Body of pancreas (tissue), 4 donors: ENCODE data around the gene SNRPB2. TPM values are rescaled to one million over a fixed set of nuclear protein-coding genes. Genes with fewer than 3 reads are reported as not detected.

Source experiments
- ATAC-seq: fragments of 150-250 bp; one replicate; pipeline ENCODE4 v1.9.1; 2016
- DNase-seq, 4 donors: peaks; one replicate each; pipeline ENCODE4 v3.0.0-alpha.2; 2019
- H3K27ac ChIP-seq, 4 donors: fragments of 200-600 bp; sonication (generic); 1 replicate in 3 of 4; 2 replicates in 1 of 4; pipeline versions ENCODE4 v1.5.1 to v1.6.1; 2016 to 2019; ENCODE audit warnings: mild to moderate bottlenecking in 1 of 4, mixed read lengths in 1 of 4, moderate library complexity in 1 of 4
- H3K27me3 ChIP-seq, 2 donors: fragments of 200-600 bp; sonication (generic); one replicate each; pipeline ENCODE4 v1.6.0; 2016; ENCODE audit warnings: mild to moderate bottlenecking in 1 of 2
- H3K36me3 ChIP-seq, 2 donors: fragments of 200-600 bp; sonication (generic); replicated peaks in 1 of 2; 2 replicates each; pipeline ENCODE4 v1.5.1; 2016; ENCODE audit warnings: low read depth in 2 of 2; ENCODE audit not compliant: insufficient read depth in 1 of 2
- H3K4me1 ChIP-seq: fragments of 200-600 bp; sonication (generic); one replicate; pipeline ENCODE4 v1.6.0; 2016
- H3K4me3 ChIP-seq, 2 donors: fragments of 200-600 bp; sonication (generic); 1 replicate in 1 of 2; 2 replicates in 1 of 2; pipeline ENCODE4 v1.5.1; 2016 to 2019
- H3K9me3 ChIP-seq, 3 donors: fragments of 200-600 bp; sonication (generic); 1 replicate in 2 of 3; 2 replicates in 1 of 3; pipeline ENCODE4 v1.5.1; 2016
- CTCF ChIP-seq, 7 experiments: fragments of 450-650 bp in 4 of 7; fragments of 200-600 bp in 3 of 7; sonication (generic) in 3 of 7; IDR thresholded peaks; one replicate each; pipeline ENCODE4 v1.5.1; 2016 to 2019; ENCODE audit warnings: antibody characterized with exemption in 7 of 7
- POLR2A ChIP-seq, 3 donors: fragments of 450-650 bp; IDR thresholded peaks; one replicate each; pipeline ENCODE4 v1.6.1; 2016; ENCODE audit warnings: antibody characterized with exemption in 3 of 3, mild to moderate bottlenecking in 2 of 3
- WGBS, 2 donors: methylation state at CpG; one replicate each; pipeline ENCODE4 v1.1.5; 2017; 5-methylcytosine and 5-hydroxymethylcytosine counted together
- intact Hi-C: fragments of 100-400 bp; cut with DNase I; formaldehyde crosslinking; loops from one replicate; pipeline ENCODE4 v1.15.1; 2023
- small RNA-seq: library from RNA; depleted of rRNA; stranded (forward); fragments of <200 nt; gene quantifications from one replicate; pipeline ENCODE3, GENCODE V24; 2016
- total RNA-seq, 2 donors: library from RNA; depleted of rRNA; stranded (reverse); fragments of >200 nt; gene quantifications; one replicate each; pipeline ENCODE4 v1.1.0, GENCODE V29; 2016

SNRPB2 gene
- total RNA-seq, 2 donors from 2014 or later: 9.9 TPM

DNA sequence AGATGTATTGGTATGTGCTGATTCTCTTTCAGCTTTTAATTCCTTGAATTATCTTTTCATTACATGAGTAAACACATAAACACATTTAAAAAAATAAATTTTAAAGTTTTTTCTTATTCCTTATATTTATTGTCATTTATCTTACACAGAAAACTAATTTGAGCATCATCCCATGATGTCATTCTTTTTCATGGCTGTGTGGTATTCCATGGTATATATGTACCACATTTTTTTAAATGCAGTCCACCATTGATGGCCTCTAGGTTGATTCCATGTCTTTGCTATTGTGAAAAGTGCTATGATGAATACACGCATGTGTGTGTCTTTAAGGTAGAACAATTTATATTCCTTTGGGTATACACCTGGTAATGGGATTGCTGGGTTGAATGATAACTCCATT lies 51.7 kb downstream of the SNRPB2 start:
- Histone ChIP-seq H3K9me3 (no peaks in the 10 kb centered on the region), H3K4me3 (no peak overlapping the region), H3K27ac (no peak overlapping the region), H3K36me3 (no peaks in the 10 kb centered on the region), H3K27me3 (no peaks in the 10 kb centered on the region), H3K4me1 (no peaks in the 10 kb centered on the region)
- TF ChIP-seq CTCF (IDR thresholded peaks at IDR 0.05): no peak
- TF ChIP-seq POLR2A (IDR thresholded peaks at IDR 0.05): no peak
- intact Hi-C loops: no loop called here
- DNase-seq (no peak), ATAC-seq (no peak)
- 83 to 88% methylated on average over 1 of the region's 1 CpG for WGBS, 2 donors

GRCh38 chr20:16785226-16785625 lies 55.4 kb downstream of the SNRPB2 start:
- TF ChIP-seq POLR2A (IDR thresholded peaks at IDR 0.05): no peak
- TF ChIP-seq CTCF (IDR thresholded peaks at IDR 0.05): no peak

More at GRCh38 chr20:16785226-16785625, 55.4 kb downstream of the SNRPB2 start:
- Histone ChIP-seq H3K36me3 (no peaks in the 10 kb centered on the region), H3K9me3 (no peaks in the 10 kb centered on the region), H3K27me3 (no peaks in the 10 kb centered on the region), H3K27ac (no peak overlapping the region), H3K4me3 (no peak overlapping the region), H3K4me1 (no peaks in the 10 kb centered on the region)
- WGBS, 2 donors: 43% methylated on average over 1 of the region's 1 CpG
- intact Hi-C loops: no loop called here
- no peak for DNase-seq
- no peak for ATAC-seq

Small RNAs within 50 kb of the gene (small RNA-seq; reads per million reads assigned to genes)
- not detected for gene AL135938.1

Other genes starting within 250 kb of the SNRPB2 start
- gene KIF16B, start 156.6 kb upstream of the SNRPB2 start, total RNA-seq: 10 to 100 TPM; 13.7 to 55.0 TPM
- not detected for gene OTOR, start 18.3 kb downstream of the SNRPB2 start, total RNA-seq